GM23338 (cell line): ENCODE measurements around the gene KLC1.

Source experiments
- CREB1 ChIP-seq: fragments of 250-450 bp; sonication (Bioruptor Pico); IDR thresholded peaks from 2 replicates; pipeline ENCODE4 v1.5.0; 2020; ENCODE audit warnings: low read depth, mild to moderate bottlenecking, moderate library complexity
- EZH2 ChIP-seq: fragments of 200-600 bp; sonication (generic); IDR thresholded peaks from one replicate; pipeline ENCODE4 v1.8.0; 2017; ENCODE audit warnings: antibody characterized with exemption, mild to moderate bottlenecking, low read depth; ENCODE audit not compliant: unreplicated experiment
- EZH2phosphoT487 ChIP-seq: fragments of 200-600 bp; sonication (generic); IDR thresholded peaks from one replicate; pipeline ENCODE4 v1.8.1; 2018; ENCODE audit warnings: antibody characterized with exemption; ENCODE audit not compliant: unreplicated experiment
- JUNB ChIP-seq: IDR thresholded peaks from one replicate; pipeline ENCODE4 v1.6.1; 2016; ENCODE audit warnings: antibody characterized with exemption; ENCODE audit not compliant: unreplicated experiment
- NANOG ChIP-seq: IDR thresholded peaks from 2 replicates; pipeline ENCODE4 v1.6.1; 2016; ENCODE audit warnings: antibody characterized with exemption, borderline replicate concordance
- POLR2AphosphoS5 ChIP-seq: IDR thresholded peaks from 2 replicates; pipeline ENCODE4 v1.6.1; 2016; ENCODE audit warnings: antibody characterized with exemption, low read depth
- ZNF331 ChIP-seq: fragments of 250-450 bp; sonication (Bioruptor Pico); IDR thresholded peaks from 2 replicates; pipeline ENCODE4 v1.5.0; 2020; ENCODE audit warnings: low read depth, mild to moderate bottlenecking, moderate library complexity
- TF ChIP-seq, protein P1 (sequence below), 2 experiments: fragments of 200-600 bp in 1 of 2; sonication (generic) in 1 of 2; conservative IDR thresholded peaks; 2 replicates each; pipeline versions ENCODE4 v1.5.1 to v1.6.1; 2016 to 2017; ENCODE audit warnings: antibody characterized with exemption in 2 of 2, low read depth in 2 of 2, mild to moderate bottlenecking in 2 of 2, moderate library complexity in 1 of 2
- TF ChIP-seq, protein P2 (sequence below): IDR thresholded peaks from one replicate; pipeline ENCODE4 v1.6.1; 2018; ENCODE audit warnings: antibody characterized with exemption; ENCODE audit not compliant: unreplicated experiment
- TF ChIP-seq, protein P3 (sequence below): fragments of 250-450 bp; sonication (Bioruptor Pico); IDR thresholded peaks from 2 replicates; pipeline ENCODE4 v1.5.0; 2020; ENCODE audit warnings: mild to moderate bottlenecking, moderate library complexity
- TF ChIP-seq, protein P4 (sequence below): IDR thresholded peaks from 2 replicates; pipeline ENCODE4 v1.6.1; 2016; ENCODE audit warnings: antibody characterized with exemption

DNA sequence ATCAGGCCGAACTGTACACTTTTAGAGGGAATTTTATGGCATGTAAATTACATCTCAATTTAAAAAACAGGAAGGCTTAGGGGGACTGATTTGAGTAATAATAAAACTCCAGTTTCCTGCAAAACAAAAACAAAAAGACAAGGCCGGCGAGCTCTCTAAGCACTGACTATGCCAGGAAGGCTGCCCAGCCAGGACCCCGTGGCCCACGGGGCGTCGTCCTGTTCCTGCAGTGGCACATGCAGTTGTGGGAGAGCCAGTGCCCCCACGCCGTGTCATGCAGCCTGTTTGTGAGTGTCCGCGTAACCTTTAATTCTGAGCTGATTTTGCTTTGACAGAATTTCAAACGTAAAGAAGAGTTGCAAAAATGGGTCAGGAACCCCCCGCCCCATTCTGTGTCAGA is 75.7 kb downstream of the KLC1 start:
- TF ChIP-seq, protein P1, sequence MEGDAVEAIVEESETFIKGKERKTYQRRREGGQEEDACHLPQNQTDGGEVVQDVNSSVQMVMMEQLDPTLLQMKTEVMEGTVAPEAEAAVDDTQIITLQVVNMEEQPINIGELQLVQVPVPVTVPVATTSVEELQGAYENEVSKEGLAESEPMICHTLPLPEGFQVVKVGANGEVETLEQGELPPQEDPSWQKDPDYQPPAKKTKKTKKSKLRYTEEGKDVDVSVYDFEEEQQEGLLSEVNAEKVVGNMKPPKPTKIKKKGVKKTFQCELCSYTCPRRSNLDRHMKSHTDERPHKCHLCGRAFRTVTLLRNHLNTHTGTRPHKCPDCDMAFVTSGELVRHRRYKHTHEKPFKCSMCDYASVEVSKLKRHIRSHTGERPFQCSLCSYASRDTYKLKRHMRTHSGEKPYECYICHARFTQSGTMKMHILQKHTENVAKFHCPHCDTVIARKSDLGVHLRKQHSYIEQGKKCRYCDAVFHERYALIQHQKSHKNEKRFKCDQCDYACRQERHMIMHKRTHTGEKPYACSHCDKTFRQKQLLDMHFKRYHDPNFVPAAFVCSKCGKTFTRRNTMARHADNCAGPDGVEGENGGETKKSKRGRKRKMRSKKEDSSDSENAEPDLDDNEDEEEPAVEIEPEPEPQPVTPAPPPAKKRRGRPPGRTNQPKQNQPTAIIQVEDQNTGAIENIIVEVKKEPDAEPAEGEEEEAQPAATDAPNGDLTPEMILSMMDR (conservative IDR thresholded peaks at IDR 0.05; ENCODE audit: low read depth in 2 of 2), result no peak
- no peak for TF ChIP-seq POLR2AphosphoS5
- no peak for TF ChIP-seq EZH2
- TF ChIP-seq EZH2phosphoT487, result no peak
- TF ChIP-seq JUNB, result no peak
- no peak for TF ChIP-seq ZNF331 (CRISPR knock-in tag)
- no peak for TF ChIP-seq CREB1 (CRISPR knock-in tag)
- TF ChIP-seq, protein P2, sequence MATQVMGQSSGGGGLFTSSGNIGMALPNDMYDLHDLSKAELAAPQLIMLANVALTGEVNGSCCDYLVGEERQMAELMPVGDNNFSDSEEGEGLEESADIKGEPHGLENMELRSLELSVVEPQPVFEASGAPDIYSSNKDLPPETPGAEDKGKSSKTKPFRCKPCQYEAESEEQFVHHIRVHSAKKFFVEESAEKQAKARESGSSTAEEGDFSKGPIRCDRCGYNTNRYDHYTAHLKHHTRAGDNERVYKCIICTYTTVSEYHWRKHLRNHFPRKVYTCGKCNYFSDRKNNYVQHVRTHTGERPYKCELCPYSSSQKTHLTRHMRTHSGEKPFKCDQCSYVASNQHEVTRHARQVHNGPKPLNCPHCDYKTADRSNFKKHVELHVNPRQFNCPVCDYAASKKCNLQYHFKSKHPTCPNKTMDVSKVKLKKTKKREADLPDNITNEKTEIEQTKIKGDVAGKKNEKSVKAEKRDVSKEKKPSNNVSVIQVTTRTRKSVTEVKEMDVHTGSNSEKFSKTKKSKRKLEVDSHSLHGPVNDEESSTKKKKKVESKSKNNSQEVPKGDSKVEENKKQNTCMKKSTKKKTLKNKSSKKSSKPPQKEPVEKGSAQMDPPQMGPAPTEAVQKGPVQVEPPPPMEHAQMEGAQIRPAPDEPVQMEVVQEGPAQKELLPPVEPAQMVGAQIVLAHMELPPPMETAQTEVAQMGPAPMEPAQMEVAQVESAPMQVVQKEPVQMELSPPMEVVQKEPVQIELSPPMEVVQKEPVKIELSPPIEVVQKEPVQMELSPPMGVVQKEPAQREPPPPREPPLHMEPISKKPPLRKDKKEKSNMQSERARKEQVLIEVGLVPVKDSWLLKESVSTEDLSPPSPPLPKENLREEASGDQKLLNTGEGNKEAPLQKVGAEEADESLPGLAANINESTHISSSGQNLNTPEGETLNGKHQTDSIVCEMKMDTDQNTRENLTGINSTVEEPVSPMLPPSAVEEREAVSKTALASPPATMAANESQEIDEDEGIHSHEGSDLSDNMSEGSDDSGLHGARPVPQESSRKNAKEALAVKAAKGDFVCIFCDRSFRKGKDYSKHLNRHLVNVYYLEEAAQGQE, result no peak
- TF ChIP-seq, protein P3, sequence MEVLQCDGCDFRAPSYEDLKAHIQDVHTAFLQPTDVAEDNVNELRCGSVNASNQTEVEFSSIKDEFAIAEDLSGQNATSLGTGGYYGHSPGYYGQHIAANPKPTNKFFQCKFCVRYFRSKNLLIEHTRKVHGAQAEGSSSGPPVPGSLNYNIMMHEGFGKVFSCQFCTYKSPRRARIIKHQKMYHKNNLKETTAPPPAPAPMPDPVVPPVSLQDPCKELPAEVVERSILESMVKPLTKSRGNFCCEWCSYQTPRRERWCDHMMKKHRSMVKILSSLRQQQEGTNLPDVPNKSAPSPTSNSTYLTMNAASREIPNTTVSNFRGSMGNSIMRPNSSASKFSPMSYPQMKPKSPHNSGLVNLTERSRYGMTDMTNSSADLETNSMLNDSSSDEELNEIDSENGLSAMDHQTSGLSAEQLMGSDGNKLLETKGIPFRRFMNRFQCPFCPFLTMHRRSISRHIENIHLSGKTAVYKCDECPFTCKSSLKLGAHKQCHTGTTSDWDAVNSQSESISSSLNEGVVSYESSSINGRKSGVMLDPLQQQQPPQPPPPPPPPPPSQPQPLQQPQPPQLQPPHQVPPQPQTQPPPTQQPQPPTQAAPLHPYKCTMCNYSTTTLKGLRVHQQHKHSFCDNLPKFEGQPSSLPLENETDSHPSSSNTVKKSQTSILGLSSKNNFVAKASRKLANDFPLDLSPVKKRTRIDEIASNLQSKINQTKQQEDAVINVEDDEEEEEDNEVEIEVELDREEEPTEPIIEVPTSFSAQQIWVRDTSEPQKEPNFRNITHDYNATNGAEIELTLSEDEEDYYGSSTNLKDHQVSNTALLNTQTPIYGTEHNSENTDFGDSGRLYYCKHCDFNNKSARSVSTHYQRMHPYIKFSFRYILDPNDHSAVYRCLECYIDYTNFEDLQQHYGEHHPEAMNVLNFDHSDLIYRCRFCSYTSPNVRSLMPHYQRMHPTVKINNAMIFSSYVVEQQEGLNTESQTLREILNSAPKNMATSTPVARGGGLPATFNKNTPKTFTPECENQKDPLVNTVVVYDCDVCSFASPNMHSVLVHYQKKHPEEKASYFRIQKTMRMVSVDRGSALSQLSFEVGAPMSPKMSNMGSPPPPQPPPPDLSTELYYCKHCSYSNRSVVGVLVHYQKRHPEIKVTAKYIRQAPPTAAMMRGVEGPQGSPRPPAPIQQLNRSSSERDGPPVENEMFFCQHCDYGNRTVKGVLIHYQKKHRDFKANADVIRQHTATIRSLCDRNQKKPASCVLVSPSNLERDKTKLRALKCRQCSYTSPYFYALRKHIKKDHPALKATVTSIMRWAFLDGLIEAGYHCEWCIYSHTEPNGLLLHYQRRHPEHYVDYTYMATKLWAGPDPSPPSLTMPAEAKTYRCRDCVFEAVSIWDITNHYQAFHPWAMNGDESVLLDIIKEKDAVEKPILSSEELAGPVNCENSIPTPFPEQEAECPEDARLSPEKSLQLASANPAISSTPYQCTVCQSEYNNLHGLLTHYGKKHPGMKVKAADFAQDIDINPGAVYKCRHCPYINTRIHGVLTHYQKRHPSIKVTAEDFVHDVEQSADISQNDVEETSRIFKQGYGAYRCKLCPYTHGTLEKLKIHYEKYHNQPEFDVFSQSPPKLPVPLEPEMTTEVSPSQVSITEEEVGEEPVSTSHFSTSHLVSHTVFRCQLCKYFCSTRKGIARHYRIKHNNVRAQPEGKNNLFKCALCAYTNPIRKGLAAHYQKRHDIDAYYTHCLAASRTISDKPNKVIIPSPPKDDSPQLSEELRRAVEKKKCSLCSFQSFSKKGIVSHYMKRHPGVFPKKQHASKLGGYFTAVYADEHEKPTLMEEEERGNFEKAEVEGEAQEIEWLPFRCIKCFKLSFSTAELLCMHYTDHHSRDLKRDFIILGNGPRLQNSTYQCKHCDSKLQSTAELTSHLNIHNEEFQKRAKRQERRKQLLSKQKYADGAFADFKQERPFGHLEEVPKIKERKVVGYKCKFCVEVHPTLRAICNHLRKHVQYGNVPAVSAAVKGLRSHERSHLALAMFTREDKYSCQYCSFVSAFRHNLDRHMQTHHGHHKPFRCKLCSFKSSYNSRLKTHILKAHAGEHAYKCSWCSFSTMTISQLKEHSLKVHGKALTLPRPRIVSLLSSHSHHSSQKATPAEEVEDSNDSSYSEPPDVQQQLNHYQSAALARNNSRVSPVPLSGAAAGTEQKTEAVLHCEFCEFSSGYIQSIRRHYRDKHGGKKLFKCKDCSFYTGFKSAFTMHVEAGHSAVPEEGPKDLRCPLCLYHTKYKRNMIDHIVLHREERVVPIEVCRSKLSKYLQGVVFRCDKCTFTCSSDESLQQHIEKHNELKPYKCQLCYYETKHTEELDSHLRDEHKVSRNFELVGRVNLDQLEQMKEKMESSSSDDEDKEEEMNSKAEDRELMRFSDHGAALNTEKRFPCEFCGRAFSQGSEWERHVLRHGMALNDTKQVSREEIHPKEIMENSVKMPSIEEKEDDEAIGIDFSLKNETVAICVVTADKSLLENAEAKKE (CRISPR knock-in tag), result no peak
- TF ChIP-seq NANOG, result no peak
- TF ChIP-seq, protein P4, sequence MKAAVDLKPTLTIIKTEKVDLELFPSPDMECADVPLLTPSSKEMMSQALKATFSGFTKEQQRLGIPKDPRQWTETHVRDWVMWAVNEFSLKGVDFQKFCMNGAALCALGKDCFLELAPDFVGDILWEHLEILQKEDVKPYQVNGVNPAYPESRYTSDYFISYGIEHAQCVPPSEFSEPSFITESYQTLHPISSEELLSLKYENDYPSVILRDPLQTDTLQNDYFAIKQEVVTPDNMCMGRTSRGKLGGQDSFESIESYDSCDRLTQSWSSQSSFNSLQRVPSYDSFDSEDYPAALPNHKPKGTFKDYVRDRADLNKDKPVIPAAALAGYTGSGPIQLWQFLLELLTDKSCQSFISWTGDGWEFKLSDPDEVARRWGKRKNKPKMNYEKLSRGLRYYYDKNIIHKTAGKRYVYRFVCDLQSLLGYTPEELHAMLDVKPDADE, result no peak
